IPS DF 19.7 (cell line): Measurements from ENCODE around the gene DNAH7.

Source experiments
- DNase-seq: peaks from one replicate; pipeline ENCODE4 v3.0.0-alpha.2; 2013; ENCODE audit warnings: low read depth, low spot score

Gene DNAH7

DNA sequence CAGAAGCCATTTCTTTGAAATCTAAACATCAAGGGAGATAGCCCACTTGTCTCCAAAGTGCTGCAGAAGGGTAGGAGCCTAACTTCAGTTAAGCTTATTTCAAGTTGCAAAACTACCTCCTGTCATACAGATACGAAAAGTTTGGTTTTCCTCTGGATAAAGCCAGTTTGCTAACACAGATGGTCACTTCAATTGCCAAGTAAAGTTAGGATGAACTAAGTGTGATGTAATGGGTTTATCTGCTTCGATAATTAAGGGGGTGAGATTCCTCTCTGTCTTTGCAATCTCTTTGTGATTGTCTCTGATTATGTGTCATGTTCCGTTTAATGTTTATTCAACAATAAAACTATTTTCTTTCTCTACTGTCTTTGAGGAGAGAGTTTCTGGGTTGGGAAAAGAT, 255.2 kb downstream of the DNAH7 start:
- DNase-seq = no peak

DNA sequence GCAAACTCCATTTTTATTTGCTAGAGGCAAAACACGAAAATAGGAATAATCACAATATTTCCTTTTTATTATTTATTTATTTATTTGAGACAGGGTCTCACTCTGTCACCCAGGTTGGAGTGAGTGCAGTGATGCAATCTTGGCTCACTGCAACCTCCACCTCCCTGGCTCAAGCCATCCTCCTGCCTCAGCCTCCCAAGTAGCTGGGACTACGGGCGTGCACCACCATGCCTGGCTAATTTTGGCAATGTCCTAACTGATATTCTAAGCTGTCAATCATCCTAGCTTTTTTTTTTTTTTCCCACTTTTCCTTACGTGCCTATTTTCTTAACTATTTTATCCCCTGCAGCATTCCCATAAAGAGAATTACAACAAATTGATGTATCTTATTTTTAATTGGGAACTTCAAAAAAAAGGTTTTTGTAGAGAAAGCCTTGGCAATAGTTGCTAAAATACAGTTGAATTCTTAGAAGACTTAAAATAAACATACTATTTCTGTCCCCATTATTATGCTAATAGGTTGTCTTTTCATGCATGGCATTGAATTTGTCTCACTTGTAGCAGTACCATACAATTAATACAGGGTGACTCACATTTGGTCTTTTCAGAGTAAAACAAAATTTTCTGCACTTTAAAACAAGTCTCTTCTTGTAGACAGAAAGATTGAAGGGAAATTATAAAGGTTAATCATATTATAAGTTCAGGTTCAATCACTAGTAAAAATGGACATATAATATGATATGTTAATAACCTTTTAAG, 258.1 kb downstream of the DNAH7 start:
- DNase-seq = no peak

DNA sequence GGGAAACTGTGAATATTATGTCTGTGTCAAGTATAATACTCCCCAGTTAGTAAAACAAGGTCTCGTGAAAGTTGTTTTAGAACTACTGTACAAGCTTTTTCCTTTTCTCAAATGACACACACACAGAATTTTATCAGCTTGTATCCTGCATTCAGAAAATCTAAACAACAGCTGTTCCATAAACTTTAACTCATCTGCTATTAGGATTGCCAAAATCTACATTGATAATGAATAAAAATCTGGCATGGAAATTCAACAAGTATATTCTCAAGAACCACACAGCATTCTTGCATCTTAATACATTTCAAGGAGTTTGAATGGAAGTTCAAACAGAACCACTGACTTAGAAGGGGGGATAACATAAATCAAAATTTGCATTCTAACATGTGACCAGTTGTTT, 260.4 kb downstream of the DNAH7 start:
- DNase-seq = no peak

DNA sequence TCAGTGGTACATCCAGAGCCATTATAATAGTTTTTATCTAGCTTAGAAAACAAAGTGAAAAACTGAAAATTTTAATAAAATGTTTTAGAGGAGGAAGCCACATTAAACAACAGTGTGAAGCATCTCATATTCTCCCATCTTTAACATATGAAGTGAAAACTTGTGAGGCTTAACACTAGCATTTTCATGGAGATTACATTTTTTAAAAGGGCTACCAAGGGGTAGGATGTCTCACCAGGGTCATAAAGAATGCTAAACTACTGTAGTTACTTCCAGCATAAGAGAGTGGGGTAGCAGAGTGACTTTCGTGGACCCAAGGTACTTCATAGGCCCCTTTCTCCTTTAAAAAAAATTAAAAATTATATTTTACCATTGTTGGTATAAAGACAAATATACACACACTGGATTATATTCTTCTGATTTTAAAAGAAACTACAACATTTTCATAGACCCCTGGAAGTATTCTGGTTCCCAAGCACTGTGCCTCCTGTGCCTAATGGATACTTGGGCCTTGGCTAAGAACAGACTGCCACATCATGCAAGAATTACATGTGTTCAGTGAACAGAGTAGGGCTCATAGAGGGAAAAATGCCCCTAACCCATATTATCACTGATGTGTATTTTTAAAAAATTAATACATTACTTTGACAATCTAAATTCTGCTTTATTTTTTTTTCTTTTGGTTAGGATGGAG, 263.2 kb downstream of the DNAH7 start:
- DNase-seq = no peak

DNA sequence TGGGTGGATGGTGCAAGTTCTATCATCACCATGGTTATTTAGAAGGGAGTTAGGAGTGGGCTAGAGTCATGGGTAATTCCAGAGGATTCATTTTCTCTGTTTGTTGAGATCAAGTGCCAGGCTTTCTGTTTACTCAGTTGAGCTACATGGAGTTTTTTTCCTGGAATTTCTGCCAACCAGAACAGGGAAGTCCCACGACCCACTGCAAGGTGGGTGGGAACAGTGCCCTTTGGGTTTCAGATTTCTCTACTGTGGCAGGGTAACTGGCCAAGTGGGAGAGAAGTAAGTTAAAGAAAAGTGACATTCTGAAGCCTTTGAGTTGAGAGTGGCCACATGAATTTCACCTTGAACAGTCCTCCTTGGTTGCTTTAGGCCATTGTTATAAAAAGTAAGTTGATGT, 272.8 kb downstream of the DNAH7 start:
- no peak for DNase-seq

DNA sequence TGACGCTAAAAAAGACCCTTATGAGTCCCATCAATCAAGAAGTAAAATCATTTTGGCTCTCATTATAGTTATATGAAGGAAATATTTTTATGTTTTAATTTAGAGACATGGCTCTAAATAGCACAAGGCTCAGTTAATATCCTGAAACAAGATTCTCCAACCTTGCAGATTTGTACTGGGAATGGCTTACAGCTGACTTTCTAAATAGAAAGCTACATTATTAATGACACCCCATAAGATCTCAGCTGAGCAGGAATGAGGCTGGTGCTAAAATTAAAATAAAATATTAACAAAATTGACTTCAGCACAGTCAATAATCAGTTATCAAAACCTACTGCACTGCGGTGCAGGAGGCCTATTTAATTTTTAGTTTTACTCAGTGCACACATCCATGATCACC, 274.8 kb downstream of the DNAH7 start:
- DNase-seq = no peak

DNA sequence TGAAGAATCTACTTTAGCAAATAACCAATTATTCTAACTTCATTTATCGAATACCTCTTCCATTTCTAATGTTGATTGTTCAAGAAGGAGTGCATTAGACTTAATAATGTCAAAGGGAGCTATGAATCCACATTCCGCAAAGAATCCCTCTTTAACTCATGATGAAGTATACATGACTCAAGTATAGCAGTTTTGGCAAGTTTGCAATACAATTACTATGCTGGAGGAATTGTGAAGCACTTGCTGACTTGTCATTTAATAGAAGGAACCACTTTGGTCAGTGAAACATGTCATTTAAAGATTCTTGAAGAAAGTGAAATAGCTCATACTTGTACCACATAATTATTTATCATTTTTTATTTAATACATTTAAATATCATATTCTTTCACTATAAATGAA, 286.5 kb downstream of the DNAH7 start:
- no peak for DNase-seq

DNA sequence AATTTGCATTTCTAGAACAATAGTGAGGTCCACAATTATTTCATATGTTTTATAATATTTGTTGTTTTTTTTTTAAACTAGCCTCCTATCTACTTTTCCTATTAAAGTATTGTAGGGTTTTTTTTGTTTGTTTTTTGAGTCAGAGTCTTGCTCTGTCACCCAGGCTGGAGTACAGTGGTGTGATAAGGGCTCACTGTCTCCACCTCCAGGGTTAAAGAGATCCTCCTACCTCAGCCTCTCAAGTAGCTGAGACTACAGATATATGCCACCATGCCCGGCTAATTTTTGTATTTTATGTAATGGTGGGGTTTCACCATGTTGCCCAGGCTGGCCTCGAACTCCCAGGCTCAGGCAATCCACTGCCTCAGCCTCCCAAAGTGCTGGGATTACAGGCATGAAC, 289.1 kb downstream of the DNAH7 start:
- DNase-seq = no peak

DNA sequence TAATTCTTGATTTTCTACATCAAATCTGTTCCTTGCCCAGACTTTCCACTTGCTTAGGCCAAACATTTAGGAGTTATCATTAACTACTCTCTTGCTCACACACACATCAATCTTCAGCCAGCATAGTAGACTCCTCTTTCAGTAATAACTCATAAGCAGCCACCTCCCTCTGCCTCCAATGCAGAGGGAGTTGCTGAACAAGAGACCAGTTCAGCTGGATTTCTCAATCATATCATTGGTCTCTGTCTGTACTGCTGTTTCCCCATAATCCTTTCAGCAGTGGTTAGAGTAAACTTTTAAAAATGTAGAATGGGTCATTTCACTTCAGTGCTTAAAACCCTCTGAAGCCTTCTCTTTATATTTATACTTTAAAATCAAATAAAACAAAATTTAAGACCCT, 298.7 kb downstream of the DNAH7 start:
- DNase-seq = no peak

DNA sequence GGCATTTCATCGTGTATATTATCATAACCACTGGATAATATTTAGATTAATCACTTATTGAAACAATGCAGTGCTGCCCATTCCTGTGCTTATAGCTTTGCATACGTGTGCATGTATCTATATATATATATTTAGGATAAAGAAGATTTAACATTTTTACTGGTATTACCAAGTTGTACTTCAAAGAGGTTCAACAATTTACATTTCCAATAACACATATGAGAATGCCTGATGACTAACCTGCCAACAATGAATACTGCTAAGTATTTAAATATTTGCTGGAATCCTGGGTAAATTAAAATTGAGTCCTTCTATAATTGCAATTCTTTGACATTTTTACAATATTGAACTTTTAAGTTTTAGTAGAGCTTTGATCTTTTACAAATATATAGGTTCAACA, 300.2 kb downstream of the DNAH7 start:
- no peak for DNase-seq

DNA sequence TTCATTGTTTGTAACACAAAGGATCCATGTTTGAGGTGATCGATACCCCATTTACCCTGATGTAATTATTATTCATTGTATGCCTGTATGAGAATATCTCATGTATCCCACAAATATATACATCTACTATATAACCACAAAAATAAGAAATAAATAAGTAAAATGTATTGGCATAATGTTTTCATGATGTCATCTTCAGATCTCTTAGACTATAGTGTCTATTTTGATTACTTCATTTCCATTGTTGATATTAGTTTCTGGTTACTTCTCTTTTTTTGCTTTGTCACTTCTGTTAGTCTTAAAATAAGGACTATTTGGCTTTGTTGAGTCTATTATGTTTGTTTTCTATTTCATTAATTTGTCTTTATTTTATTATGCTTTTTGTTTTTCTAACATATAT, 301.9 kb downstream of the DNAH7 start:
- DNase-seq = no peak

DNA sequence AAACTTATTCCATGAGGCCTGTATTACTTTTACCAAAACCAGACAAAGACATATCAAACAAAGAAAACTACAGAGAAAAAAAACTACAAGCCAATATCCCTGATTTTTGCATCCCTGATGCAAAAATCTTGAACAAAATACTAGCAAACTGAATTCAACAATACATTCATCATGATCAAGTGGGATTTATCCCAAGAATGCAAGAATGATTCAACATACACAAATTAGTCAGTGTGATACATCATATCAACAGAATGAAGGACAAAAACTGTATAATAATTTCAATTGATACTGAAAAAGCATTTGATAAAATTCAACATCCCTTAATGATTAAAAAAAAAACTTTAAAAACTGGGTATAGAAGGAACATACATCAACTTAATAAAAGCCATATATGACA, 304.8 kb downstream of the DNAH7 start:
- no peak for DNase-seq

DNA sequence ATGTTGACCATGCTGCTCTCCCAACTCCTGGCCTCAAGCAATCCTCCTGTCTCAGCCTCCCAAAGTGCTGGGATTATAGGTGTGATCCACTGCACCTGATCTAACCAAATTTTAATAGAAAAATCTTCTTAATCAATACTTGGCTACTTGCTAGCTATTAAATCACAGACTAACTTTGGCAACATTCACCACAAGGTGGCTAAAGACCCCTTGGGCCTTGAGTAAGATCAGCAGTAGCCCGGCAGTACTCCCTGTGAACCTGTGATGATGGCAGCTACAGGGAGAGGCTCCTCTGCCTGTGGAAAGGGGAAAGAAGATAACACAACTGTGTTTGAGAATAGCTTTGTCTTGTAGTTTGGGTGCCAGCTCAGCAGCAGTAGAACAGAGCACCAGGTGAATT, 308.8 kb downstream of the DNAH7 start:
- DNase-seq = no peak

DNA sequence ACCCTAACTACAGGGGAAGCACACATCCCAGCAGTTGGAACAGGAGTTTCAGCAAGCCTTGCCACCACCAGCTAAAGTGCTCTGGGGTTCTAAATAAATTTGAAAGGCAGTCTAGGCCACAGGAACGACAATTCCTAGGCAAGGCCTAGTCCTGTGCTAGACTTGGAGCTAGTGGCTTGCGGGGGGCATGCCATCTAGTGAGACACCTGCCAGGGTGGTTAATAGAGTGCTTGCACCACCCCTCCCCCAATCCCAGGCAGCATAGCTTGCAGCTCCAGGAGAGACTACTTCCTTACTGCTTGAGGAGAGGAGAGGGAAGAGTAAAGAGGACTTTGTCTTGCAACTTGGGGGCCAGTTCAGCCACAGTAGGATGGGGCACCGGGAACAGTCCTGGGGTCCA, 309.8 kb downstream of the DNAH7 start:
- DNase-seq = no peak

DNA sequence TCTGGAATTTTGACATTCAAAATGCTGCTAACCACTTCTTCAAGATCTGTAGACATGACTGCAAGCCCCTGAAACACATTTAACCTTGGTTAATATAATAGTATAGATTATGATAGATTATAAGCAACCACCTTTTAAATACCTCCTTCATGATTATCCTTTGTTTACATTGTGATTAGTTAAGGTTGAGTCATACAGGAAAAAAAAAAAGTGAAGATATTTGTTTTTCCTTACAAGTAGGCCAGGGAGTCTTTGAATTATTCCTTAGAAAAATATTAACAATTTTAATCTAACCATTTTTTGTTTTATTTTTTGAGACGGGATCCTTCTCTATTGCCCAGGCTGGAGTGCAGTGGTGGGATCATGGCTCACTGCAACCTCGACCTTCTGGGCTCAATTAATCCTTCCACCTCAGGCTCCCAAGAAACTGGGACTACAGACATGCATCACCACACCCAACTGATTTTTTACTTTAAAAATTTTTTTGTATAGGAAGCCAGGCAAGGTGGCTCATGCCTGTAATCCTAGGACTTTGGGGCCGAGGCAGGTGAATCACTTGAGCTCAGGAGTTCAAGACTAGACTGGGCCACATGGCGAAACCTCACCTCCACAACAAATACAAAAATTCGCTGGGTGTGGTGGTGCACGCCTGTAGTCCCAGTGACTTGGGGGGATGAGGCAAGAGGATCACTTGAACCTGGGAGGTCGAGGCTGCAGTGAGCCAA, 312.3 kb downstream of the DNAH7 start:
- no peak for DNase-seq

DNA sequence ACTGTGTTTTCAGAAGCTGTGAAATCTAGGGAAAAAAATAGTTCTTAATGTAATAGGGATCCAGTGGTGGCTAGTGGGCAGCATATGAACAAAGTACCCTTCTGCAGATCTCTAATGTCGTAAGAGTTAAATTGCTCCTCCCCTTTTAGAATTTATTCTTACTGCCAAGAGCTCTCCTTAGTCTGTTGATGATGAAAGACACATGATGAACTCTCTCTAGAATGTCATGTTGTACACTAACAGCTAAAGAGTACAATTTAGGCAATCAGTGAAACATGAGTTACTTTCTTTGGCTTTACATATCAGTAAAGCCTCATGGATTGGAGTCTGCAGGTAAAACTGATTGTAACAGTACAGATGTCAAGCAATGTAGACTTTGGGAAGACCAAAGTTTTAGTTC, 327.4 kb downstream of the DNAH7 start:
- DNase-seq = no peak

DNA sequence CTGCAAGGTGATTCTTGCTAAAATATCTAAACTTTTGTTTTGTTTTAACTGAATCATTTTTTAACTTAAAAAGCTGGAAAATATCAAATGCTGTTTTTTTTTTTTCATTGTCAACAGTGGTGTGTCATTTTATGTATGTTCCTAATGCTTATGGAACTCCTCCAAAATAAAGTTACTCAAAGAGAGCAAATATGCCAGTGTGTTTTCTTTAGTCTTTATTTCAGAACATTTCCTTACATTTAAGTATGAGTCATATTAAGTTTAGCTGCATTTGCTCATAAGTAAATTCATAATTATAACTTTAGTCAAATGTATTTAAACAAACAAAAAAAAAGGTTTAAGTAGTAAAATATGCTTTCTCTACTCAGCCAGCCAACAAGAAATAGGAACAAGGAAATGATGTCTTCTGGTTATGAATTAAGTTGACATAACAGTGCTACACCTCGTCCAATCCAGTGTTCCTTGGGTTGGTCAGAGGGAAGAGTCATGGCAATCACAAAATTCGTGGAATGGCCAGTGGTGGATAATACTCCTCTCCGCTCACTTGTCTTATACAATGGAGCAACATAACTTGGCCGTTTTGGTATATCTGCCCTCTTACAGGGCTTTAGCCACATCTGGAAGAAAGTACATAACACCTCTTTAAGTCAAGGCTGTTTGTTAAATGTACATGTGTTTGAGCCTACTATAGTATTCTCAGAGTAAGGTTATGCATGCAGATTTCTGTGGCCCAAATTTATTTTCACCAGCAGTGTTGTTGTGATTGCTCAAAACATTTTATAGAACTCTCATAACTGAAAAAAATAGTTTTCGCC, 330.9 kb downstream of the DNAH7 start:
- DNase-seq = no peak

DNA sequence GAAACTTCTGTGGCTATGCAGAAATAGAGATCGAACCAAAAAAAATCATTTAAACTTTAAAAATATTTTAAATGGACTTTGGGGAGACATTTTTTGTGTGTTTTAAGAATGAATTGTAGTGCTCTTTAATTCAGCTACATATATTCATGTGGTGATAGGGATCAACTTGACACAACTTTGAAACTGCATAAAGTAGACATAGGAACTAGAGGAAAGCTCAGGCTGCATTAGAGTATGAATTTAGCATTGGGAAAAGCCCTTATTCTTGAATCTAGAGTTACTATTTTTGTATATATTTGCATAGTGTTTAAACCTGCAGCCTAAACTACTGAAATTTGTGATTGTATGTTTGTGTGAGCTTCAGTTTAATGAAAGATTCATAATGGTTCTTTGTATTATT, 333.3 kb downstream of the DNAH7 start:
- DNase-seq = no peak

DNA sequence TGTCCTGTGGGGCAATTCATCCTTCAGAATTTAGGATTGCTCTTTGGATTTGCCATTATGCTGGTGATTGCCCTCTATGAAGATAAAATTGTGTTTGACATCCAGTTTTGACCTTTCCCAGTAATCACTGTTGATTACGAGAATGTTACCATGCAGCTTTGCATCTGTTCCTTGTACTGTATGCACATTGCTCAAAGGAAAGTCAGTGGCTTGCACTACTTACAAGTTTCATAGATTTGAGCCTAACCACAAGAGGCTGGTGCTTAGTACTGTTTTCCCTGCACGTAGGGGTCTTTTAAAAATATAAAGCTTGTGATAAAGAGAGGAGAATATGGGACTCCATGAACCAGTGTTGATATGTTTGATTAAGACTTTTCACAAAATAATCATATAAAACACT, 333.7 kb downstream of the DNAH7 start:
- DNase-seq = no peak

DNA sequence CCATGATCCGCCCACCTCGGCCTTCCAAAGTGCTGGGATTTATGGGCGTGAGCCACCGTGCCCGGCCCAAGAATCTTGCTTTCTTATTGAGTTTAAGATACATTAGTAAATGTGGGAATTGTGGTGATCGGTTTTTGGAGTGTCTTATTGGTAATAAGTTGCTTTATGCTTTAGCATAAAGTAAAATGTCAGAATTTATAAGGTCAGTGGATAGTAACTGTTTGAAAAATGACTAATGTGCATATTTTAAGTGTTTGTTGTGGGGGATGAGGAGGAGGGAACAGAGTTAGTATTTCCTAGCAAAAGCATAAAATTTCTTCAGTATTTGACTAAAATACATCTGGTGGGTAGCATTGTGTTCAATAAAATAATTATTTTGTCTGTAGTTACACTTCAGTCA, 334.2 kb downstream of the DNAH7 start:
- DNase-seq = no peak

DNA sequence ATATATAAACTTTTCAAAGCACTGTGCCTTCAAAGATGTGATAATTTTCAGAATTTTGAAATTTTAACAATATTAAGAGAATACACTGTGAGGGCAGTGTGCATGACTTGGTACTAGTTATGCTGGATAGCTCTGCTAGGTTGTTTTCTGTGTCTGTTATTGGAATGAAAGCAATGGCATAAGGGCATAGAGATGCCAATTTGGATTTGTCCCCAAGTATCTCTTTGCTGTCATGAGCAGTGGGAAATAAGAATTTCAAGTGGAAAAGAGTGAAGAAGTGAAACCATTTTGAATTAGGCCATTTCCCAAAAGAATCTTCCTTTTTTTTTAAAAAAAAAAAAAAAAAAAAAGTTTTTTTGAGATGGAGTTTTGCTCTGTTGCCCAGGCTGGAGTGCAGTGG, 334.8 kb downstream of the DNAH7 start:
- no peak for DNase-seq

DNA sequence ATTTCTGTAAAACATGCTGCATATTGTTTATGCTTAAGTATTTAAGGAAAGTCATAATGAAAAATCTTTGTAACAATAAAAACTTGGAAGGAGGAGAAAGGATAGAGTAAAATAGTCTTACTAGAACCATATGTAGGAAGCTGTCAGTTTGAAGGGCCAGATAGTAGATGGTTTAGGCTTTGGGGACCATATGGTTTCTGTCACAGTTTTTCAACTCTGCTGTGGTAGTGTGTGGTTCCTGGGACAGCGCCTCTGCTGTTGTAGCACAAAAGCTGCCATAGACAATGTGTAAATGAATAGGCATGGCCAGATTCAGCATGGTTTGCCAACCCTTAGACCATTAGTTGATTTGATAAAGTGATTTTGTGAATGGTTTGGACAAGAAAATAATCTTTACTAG, 336.1 kb downstream of the DNAH7 start:
- no peak for DNase-seq
